Vagina (tissue), 2 donors: Measurements from ENCODE around the gene SMARCD3.

Source experiments
- POLR2A ChIP-seq, 2 donors: fragments of 450-650 bp; IDR thresholded peaks; one replicate each; pipeline ENCODE4 v1.6.1; 2017; ENCODE audit warnings: antibody characterized with exemption in 2 of 2, mild to moderate bottlenecking in 2 of 2, moderate library complexity in 2 of 2
- TF ChIP-seq, protein P1 (sequence below), 3 experiments: fragments of 450-650 bp in 2 of 3; fragments of 200-600 bp in 1 of 3; sonication (generic) in 1 of 3; IDR thresholded peaks; one replicate each; pipeline ENCODE4 v1.5.1; 2017 to 2019; ENCODE audit warnings: antibody characterized with exemption in 3 of 3, mild to moderate bottlenecking in 2 of 3, moderate library complexity in 2 of 3

DNA sequence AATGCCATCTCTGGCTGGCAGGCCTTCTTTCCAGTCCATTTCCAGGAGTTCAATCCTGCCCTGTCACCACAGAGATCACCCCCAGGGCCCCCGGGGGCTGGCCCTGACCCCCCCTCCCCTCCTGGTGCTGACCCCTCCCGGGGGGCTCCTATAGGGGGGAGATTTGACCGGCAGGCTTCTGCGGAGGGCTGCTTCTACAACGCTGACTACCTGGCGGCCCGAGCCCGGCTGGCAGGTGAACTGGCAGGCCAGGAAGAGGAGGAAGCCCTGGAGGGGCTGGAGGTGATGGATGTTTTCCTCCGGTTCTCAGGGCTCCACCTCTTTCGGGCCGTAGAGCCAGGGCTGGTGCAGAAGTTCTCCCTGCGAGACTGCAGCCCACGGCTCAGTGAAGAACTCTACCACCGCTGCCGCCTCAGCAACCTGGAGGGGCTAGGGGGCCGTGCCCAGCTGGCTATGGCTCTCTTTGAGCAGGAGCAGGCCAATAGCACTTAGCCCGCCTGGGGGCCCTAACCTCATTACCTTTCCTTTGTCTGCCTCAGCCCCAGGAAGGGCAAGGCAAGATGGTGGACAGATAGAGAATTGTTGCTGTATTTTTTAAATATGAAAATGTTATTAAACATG lies 10.2 kb downstream of the SMARCD3 start:
- TF ChIP-seq, protein P1, sequence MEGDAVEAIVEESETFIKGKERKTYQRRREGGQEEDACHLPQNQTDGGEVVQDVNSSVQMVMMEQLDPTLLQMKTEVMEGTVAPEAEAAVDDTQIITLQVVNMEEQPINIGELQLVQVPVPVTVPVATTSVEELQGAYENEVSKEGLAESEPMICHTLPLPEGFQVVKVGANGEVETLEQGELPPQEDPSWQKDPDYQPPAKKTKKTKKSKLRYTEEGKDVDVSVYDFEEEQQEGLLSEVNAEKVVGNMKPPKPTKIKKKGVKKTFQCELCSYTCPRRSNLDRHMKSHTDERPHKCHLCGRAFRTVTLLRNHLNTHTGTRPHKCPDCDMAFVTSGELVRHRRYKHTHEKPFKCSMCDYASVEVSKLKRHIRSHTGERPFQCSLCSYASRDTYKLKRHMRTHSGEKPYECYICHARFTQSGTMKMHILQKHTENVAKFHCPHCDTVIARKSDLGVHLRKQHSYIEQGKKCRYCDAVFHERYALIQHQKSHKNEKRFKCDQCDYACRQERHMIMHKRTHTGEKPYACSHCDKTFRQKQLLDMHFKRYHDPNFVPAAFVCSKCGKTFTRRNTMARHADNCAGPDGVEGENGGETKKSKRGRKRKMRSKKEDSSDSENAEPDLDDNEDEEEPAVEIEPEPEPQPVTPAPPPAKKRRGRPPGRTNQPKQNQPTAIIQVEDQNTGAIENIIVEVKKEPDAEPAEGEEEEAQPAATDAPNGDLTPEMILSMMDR (IDR thresholded peaks at IDR 0.05): no peak
- TF ChIP-seq POLR2A (IDR thresholded peaks at IDR 0.05): no peak
